COLO829 (cell line): Measurements from ENCODE around the gene LIPT1.
"Not testable (repeated sequence)": the region's sequence is repeated elsewhere in the genome, so short reads cannot be mapped to it uniquely, and the experiment has no call there.

Experiments
- DNase-seq: peaks from one replicate; pipeline ENCODE4 v3.0.0; 2012; ENCODE audit warnings: low spot score

The LIPT1 gene

DNA sequence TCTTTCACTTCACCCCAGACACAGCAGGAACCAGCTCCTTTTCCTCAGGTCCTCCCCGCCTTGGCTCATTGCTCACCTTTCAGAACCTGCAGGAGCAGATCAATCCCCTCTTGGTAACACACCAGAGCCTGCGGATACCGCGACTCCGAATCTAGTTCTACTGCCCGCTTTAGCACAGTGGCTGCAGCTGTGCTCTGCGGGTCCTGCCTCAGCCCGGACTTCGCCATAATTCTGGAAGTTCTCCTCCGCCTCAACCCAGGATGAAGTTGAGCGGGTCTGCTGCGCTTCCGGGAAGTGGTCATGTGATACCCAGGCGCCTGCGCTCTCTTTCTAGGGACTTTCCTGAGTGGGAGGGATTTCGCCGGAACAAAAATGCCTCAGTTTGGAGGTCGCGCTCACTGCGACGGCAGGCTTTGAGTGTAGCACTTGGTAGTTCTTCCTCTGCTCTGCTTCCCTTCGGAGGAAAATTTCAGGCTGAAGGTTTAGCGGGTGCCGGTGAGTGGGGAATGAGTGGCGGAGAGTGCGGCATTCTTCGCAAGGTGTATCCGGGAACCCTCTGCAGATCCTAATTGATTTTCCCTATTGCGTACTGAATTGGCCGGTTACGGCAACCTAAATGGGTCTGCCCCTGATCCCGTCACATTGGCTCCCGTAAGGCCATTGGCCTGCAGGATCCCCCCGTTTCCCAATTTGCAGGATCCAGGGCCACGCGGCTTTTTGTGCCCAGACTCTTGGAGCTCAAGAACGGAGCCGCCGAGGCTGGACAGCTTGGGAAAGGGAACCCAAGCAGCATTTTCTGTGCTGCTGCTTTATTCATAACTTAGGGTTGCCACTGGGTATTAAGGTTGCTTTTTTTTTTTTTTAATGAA, 26.2 kb downstream of the LIPT1 start, which contains the start of the genes MITD1 and MRPL30:
Gene MITD1 (minus strand): TSS at position 304 of the 869 bp plus-strand sequence. CDS start 77 bp downstream, at position 227.
Gene MRPL30 (plus strand): TSS at position 430 of the 869 bp plus-strand sequence. CDS start 5,020 bp downstream, outside the sequence.
- peak; percentile 88 for DNase-seq

DNA sequence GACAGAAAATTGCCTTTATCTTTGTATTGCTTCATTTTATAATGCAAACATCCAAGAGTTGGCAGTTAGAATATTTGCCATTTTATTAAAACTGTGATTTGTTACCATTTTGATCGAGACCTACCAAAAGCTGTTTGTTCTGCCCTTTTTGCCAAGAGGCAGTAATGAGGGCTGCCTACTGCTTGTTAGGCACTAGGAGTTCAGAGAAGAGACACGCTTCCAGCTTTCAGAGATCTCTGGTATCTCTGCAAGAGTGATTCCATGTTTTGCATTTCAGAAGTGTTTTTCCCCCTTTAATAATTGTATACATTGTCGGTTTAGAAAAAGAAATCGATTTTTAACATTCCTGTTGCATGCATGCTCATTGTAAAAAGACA, 26.8 kb downstream of the LIPT1 start:
- DNase-seq, result peak; percentile 13

DNA sequence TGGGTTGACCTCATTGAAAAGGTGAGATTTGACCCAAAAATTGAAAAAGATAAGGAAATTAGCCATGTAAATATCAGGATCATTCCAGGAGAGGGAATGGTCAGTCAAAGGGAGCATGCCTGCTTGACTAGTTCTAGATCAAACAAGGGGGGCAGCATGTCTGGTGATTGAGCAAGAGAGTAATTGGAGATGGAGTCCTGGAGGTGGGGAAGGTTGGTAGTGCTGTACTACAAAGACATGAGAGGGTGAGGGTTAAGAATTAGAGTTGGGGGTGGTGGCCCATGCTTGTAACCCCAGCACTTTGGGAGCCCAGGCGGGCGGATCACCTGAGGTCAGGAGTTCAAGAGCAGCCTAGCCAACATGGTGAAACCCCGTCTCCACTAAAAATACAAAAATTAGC, 28.3 kb downstream of the LIPT1 start:
- no peak for DNase-seq

DNA sequence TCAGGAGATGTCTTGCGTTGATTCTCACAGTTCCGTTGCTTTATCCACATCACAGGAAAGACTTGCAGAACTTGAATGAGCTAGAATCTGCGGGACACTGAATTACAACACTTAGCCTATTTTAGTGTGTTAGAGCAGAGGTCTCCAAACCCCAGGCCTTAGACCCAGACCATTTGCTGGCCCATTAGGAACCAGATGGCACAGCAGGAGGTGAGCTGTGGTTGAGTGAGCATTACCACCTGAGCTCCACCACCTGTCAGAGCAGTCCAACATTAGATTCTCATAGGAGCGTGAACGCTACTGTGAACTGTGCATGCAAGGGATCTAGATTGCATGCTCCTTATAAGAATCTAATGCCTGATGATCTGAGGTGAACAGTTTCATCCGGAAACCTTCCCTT, 30.0 kb downstream of the LIPT1 start:
- no peak for DNase-seq

DNA sequence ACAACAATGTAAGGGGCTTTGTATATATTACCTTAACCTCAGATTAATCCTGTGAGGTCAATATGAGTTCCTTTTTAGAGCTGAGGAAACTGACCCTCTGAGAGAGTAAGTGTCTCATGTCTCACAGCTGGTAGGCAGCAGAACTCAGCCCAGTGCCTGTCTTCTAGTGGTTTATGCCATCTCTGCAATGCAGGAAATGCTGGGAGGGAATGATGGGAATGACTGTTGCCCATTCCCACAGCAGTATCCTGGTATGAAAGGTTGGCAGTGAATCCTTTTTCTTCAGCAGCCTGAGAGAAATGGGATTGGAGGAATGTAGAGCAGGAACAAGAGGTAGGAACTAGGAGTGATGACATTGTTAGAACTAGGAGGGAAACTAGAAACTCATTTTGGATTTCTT, 32.2 kb downstream of the LIPT1 start:
- no peak for DNase-seq

DNA sequence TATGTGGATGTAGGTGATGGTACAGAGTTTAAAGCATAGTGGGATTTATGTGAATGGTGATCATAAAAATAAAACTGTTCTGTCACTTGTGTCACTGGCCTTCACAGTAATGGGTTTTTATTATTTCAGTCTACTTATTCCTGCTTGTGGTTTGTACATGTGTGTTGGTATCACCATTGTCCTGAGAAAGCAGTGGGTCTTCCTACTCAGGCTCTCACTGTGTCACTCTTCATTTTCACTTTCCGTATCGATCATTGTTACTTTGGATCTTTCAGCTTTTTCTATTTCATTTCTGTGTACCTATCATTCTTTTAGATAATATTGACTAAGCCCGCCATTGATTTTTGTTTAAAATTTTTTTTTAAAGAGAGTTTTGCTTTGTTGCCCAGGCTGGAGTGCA, 33.6 kb downstream of the LIPT1 start:
- DNase-seq, result no peak

DNA sequence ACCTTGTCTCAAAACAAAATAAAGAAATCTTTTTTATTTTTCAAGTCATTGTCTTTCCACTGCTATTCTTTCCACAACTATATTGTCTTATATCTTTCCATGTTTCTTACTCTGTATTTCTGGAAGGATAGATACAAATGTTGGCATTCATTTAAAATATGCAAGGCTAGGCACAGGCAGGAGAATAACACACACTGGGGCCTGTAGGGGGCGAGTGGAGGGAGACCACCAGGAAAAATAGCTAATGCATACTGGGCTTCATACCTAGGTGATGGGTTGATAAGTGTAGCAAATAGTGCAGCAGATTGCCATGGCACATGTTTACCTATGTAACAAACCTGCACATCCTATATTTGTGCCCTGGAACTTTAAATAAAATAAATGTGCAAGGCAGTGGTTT, 35.8 kb downstream of the LIPT1 start:
- DNase-seq, result no peak

DNA sequence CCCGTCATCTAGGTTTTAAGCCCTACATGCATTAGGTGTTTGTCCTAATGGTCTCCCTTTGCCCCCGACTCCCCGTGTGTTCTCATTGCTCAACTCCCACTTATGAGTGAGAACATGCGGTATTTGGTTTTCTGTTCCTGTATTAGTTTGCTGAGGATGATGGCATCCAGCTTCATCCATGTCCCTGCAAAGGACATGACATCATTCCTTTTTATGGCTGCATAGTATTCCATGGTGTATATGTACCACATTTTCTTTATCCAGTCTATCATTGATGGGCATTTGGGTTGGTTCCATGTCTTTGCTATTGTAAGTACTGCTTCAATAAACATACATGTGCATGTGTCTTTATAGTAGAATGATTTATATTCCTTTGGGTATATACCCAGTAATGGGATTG, 37.6 kb downstream of the LIPT1 start:
- not testable (repeated sequence) for DNase-seq

DNA sequence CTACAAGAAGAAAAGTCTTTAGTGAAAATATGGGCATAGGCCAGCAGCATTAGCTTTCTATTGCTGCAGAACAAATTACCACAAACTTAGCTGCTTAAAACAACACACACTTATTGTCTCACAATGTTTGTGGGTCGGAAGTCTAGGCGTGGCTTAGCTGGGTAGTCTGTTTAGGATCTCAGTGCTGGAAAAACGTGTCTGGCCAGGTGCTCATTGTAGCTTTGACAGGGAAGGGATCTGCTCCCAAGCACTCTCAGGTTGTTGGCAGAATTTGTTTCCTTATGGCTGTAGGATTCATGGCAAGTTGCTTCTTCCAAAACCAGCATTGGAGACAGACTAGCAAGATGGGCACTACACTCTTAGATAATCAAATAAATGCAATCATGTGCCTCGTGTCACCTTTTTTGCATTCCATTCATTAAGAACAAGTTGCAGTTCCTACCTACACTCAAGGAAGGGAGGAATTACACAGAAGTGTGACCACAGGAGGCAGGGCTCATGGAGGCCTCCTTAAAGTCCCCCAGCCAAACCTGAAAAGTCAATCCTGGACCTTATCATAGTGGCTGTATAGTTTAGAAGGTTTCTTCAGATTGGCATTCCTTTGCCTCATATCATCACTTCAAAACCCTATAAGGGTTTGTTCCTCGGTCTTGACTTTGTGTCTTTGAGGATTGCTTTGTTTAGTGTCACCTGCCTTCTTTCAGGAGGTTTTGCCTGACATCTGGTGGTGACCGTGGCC, 43.5 kb downstream of the LIPT1 start:
- no peak for DNase-seq

DNA sequence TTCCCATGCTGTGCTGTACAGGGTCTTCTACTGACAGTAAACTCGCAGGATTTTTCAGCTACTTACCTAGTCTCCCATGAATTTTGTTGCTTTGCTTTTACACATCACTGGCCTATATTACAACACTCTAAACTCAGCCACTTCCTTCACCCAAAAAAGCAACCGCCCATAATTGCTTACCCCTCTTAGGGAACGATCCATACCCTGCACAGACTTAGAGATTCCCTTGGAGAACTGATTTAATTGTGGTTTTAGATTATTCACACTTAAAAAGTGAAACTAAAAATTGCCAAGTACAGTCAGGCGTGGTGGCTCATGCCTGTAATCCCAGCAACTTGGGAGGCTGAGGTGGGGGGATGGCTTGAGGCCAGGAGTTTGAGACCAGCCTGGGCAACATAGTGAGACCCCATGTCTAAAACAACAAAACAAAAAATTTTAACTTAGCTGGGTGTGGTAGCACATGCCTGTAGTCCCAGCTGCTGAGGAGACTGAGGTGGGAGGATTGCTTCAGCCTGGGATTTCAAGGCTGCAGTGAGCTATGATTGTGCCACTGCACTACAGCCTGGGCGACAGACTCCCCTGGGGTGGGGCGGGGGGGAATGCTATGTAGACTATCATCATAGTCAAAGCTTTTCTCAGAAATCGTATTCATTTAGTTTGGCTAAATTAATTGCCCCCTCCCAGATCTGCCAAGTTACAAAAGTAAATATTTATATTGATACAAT, 45.5 kb downstream of the LIPT1 start:
- DNase-seq, result no peak

DNA sequence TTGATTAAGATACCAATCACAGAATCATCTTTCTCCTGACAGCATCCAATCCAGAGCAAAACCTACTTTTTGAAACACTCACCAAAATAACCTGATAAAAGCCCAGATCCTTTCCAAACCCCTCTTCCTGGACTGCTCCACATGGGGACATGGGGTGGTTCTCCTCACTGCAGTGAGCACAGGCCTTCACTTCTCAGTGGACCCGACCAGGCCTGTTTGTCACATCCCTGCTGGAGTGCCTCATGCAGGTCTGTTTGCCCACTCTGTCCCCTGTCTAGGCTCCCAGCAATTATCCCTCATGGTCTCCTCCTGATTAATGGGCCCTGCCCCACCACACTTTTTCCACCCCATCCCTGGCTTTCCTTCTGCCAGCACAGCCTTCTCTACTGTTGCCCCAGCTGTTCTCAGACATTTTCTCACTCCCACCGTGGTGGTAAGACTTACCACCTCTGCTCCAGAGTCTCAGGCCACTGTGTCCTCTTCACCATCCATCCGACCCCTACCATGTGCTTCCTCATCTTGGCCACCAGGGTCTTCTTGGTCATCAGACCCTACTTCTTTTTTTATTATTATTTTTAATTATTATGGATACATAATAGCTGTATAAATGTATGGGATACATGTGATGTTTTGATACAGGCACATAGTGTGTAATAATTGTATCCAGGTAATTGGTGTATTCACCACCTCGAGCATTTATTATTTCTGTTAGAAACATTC, 47.4 kb downstream of the LIPT1 start:
- DNase-seq, result no peak

DNA sequence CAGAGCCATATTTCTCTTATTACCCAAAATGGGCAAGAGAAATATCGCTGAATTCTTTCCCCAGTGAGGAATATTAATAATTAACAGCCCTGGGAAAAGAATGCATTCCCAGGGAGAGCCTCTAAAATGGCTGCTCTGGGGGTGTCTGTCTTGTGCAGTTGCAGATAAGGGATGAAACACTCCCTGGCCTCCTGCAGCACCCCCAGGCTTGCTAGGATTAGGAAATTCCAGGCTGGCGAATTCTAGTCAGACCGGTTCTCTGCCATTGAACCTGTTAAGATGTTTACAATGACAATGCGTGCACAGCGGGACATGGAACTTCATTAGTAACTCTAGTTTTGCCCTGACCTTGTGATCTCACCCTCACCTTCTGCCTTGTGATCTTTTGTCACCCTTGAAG, 50.7 kb downstream of the LIPT1 start:
- DNase-seq, result no peak
